NCI-H2029 (cell line): ENCODE results near the gene PLD4.
A peak's percentile ranks its signal among the peaks of the same experiment; 100 is the strongest.
"Not testable (repeated sequence)": the region's sequence is repeated elsewhere in the genome, so short reads cannot be mapped to it uniquely, and the experiment has no call there.

Experiments used
- DNase-seq: peaks from one replicate; lab custom pipeline; 2025; lab: John Stamatoyannopoulos, UW

Gene PLD4

DNA sequence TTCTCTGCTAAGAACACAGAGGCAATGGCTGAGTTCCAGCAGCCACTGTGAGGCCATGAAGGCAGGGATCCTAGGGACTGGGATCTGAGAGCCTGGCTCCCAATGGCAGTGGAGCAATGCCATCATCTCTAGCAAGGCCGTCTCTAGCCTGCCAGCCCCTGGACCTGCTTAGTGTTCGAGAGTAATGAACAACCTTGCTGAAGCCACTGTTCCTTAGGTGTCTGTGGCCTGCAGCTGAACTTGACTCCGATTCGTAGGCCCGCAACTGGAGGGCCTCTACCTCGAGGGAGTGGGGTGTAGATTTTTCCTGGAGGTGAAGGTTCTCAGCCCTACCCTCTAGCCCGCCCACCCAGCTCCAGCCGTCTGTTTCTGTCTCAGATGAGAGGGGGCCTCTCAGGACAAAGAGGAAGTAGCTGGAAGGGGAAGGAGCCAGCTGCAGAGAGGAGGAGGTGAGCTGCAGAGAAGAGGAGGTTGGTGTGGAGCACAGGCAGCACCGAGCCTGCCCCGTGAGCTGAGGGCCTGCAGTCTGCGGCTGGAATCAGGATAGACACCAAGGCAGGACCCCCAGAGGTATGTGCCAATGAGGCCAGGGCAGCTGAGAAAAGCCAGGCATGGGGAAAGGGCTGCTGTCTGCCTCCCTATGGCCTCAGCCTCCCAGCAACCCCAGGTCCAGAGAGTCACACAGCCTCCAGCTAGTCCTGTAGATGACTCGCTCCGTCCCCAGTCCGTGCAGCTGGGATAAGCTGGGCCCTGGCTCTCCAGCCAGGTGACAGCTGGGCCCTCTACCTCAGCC lies at the start of gene PLD4:
Gene PLD4, plus strand, starts transcription at position 459 of the 793 bp plus-strand sequence. CDS start 2,262 bp downstream, outside the sequence.
- no peak for DNase-seq

DNA sequence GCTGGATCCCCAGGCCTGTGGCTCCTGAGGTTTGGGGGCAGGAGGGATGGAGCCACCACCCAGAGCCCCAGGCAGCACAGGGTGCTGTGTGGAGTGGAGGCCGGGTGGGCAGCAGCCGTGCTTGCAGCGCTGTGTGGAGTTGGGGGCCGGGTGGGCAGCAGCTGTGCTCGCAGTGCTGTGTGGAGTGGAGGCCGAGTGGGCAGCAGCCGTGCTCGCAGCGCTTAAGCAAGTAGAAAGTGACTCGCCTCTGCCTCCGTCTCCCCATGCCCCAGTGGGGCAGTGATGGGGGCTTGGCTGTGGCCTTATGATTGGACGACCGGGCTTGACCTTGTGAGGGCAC lies 49.3 kb upstream of the PLD4 start:
- DNase-seq = no peak

GRCh38 chr14:104875811-104876210 lies 48.9 kb upstream of the PLD4 start:
- no peak for DNase-seq

- no peak for DNase-seq
Measured at GRCh38 chr14:104876251-104876699, 48.4 kb upstream of the PLD4 start.

DNA sequence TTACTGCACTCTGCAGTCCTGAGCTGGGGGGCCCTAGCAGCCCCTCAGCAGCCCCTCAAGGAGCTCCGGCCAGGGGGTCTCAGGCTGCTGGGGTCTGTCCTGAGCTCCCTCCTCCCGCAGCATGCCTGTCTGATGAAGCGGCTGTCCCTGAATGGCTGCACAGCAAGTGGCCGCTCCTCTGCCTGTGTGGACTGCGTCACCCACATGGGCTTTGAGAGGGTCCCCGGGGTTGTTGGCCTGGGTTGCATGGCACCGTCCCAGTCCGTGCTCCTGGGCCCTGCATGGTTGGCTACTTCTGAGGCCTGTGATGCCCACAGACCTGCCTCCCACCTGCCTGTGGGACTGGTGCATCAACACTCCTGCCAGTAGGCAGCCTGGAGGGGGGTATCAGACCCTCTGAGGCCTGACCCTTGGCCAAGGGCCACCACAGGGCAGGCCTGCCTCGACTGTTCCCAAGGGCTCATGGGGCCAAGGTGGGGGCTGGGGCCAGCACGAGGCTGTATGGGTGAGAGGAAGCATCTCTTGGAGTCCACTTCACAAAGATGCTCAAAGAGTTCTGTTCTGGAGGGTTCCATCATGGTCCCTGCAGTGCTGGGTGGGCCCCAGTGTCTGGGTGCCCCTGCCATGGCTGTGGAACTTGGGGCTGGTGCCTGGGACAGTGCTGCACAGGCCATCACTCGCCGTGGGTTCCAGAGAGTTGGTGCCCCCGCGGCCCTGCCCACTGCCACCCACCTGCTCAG lies 47.4 kb upstream of the PLD4 start:
- DNase-seq = no peak

GRCh38 chr14:104877806-104878550 lies 46.7 kb upstream of the PLD4 start:
- DNase-seq = no peak

GRCh38 chr14:104878582-104878981 lies 46.1 kb upstream of the PLD4 start:
- no peak for DNase-seq

DNA sequence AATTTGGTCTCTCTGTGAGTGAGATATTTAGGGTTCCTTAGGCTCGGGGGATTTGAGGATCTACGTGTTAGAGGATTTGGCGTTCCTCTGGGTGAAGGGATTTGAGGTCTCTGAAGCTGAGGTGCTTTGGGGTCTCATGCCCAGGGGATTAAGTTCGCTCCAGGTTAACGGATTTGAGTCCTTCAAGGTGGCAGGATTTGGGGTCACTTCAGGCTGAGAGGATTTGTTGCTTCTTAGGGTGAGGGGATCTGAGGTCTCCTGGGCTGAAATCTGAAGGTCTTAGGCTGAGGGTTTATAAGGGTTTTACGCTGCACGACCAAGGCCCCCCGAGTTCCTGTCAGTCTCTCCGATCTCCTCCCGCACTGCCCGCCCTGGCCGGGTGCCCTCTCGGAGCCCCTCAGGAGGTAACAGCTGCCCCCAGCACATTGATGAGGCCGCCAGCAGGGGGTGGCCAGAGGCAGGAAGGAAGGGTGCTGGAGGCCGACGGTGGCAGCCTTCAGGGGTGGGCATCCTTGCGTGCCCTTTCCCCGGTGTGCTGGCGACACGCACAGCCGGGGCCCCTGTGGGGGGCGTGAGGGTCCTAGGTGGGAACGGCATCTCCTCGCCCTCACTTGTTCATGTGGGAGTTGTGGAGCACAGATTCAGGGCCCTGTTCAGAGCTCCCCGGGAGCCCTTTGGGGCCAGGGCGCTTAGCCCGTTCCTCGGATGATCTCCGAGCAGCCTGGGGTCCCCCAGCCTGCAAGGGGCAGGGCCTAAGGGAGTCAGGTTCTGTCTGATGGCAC lies 45.3 kb upstream of the PLD4 start:
- no peak for DNase-seq

DNA sequence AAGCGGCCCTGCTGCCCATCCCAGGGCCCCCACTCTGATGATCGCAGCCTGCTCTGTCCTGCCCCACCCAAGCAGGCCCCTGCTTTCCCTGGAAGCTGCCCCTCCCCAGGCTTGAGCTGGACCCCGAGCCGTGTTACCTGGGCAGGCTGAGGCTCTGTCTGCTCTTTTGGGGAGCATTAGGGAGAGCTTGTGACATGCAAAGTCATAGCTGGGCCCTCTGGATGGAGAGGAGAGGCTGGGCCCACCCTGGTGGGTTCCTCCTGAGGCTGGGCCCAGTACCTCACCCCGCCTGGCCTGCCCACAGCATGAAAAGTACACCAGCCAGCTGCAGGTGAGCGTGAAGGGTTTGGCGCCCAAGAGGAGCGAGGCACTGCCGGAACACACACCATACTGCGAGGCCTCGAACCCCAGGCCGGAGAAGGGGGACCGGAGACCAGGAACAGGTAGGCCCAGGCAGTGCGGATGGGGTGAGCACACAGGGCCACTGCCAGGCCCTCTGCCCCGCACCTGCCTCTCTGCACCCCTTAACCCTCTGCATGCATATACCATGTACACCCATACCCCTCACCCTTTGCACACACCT lies 44.6 kb upstream of the PLD4 start:
- no peak for DNase-seq

- DNase-seq = no peak
Measured at GRCh38 chr14:104880584-104881210, 44.0 kb upstream of the PLD4 start.

- peak; percentile 65 for DNase-seq
Measured at GRCh38 chr14:104881369-104881979, 43.2 kb upstream of the PLD4 start.

DNA sequence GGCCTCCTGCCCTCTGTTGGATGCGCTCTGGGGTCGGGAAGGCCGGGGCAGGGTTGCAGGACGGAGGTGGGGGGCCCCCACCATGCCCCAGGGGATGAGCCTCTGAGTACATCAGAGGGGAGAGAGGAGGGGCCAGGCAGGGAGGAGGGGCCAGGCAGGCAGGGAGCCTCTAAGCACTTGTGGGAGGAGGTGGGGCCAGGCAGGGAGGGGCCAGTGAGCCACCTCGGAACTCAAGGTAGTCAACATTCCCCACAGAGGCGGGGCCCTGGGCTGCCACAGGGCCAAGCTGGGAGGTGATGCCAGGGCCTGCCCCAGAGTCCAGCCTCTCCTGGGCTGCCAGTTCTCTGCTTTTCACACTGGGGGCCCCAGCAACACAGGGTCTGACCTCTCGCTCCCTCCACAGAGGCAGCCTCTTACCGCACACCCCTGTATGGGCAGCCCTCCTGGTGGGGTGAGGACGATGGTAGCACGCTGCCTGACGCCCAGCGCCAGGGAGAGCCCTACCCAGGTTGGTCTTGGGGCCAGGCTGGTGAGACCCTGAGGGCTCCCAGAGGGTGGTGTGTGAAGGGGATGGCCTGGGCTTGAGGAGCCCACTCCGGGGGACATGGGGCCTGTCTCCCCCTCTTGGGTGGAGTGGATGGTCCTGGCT lies 42.2 kb upstream of the PLD4 start:
- peak; percentile 62 for DNase-seq

GRCh38 chr14:104882991-104883660 lies 41.6 kb upstream of the PLD4 start:
- DNase-seq = no peak

DNA sequence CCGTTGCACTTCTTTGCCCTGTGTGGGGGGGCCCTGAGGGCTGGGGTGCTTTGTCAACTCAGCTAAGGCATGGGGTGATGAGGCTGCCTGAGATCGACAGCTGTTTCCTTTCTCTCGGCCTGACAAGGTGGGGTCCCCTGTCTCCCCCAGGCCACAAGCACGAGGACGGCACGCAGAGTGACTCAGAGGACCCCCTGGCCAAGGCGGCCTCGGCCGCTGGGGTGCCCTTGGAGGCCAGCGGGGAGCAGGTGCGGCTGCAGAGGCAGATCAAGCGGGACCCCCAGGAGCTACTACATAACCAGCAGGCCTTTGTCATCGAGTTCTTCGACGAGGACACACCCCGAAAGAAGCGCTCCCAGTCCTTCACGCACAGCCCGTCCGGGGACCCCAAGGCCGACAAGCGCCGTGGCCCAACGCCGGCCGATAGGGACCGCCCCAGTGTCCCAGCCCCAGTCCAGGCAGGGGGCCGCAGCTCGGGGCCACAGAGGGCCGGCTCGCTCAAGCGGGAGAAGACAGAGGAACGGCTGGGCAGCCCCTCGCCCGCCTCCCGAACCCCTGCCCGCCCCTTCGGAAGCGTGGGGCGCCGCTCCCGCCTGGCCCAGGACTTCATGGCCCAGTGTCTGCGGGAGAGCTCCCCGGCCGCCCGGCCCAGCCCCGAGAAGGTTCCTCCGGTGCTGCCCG lies 40.9 kb upstream of the PLD4 start:
- DNase-seq = no peak

- DNase-seq = not testable (repeated sequence)
Measured at GRCh38 chr14:104884381-104884780, 40.3 kb upstream of the PLD4 start.

- DNase-seq = no peak
Measured at GRCh38 chr14:104885031-104885972, 39.4 kb upstream of the PLD4 start.

GRCh38 chr14:104885973-104886689 lies 38.5 kb upstream of the PLD4 start:
- DNase-seq = no peak
